ENCODE data around the gene FXN. TPM values are rescaled to one million over a fixed set of nuclear protein-coding genes. Genes with fewer than 3 reads are reported as not detected.
"Not testable (repeated sequence)": the region's sequence is repeated elsewhere in the genome, so short reads cannot be mapped to it uniquely, and the experiment has no call there.

Gene FXN
- total RNA-seq, 1 donor from 2014 or later = 17.5 TPM

DNA sequence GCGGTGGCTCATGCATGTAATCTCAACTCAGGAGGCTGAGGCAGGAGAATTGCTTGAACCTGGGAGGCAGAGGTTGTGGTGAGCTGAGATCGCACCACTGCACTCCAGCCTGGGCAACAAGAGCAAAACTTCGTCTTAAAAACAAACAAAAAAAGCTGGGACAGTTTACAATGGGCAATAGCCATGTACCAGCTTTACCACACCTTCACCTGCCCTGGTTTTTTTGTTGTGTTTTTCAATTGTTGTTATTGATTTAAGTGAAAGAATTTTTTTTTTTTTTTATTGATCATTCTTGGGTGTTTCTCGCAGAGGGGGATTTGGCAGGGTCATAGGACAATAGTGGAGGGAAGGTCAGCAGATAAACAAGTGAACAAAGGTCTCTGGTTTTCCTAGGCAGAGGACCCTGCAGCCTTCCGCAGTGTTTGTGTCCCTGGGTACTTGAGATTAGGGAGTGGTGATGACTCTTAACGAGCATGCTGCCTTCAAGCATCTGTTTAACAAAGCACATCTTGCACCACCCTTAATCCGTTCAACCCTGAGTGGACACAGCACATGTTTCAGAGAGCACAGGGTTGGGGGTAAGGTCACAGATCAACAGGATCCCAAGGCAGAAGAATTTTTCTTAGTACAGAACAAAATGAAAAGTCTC is 67.9 kb downstream of the FXN start:
- DNase-seq (ENCODE audit: low spot score) = not testable (repeated sequence)

DNA sequence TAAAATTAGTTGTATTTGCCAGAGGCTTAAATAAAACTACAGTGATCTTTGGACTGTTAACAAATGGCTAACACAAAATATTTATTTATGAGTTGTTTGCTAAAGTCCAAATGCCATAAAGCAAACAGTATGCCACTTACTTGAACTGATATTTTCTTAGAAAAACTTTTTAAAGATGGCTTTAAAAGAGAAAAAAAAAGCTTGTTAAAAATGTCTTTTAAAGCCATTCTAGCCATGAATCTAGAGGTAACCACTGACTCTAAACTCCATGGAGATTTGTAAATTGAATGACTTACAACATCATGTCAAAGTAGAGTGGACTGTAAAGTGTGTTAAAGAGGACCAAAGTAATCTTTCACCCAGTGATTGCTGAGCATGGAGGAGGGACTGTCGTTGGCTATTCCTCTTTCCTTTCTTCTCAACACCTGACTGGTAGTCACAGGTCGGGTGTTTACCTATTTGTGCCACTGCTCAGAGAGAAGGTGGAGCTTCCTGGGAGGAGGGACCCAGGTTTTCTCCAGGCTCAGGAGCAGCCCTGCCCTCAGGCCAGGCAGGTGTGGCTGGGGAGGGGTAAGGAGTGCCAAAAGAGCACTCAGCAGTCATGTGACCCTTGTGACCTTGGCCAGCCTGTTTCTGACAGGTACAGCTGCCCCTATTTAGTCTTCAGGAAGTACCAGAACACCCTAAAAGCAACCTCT is 69.4 kb downstream of the FXN start:
- peak; percentile 85 for DNase-seq (ENCODE audit: low spot score)

DNA sequence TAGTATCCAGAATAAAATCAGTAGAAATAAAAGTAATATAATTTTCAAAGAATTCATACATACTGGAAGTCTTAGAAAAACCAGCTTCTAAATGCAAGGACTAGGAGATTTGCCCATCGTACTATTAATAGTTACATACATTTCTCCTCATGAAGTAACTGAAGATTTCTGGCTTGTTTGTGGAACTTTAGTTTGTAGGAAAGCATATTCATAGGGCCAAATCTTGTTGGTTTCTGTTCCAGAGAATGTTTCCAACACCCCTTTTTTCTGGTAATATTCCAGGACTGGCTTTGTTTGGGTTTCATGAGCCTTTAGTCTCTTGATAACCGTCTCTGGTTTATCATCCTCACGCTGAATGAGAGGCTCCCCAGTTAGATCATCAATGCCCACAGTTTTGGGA is 72.2 kb downstream of the FXN start:
- no peak for DNase-seq (ENCODE audit: low spot score)

DNA sequence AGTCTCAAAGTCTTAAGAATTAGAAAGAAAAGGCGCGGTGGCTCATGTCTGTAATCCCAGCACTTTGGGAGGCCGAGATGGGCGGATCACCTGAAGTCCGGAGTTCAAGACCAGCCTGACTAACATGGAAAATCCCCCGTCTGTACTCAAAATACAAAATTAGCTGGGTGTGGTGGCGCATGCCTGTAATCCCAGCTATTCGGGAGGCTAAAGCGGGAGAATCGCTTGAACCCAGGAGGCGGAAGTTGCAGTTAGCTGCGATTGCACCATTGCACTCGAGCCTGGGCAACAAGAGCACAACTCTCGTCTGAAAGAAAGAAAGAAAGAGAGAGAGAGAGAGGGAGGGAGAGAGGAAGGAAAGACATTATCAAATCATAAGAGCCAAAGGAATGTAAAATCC is 73.2 kb downstream of the FXN start:
- DNase-seq (ENCODE audit: low spot score) = not testable (repeated sequence)

DNA sequence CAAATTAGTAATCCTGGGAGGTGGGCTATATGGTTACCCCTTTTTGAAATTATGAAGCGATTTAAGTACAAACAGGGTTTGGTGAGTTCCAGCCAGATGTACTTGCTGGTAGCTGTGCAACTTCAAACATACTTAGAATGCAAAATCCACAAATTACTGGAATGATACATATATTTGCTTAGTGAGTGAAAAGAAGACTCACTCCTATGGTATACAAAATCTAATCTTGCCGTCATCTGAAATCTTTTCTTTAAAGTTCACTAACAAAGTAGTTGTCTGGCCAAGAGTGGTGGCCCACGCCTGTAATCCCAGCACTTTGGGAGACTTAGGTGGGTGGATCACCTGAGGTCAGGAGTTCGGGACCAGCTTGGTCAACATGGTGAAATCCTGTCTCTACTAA is 73.6 kb downstream of the FXN start:
- no peak for DNase-seq (ENCODE audit: low spot score)

DNA sequence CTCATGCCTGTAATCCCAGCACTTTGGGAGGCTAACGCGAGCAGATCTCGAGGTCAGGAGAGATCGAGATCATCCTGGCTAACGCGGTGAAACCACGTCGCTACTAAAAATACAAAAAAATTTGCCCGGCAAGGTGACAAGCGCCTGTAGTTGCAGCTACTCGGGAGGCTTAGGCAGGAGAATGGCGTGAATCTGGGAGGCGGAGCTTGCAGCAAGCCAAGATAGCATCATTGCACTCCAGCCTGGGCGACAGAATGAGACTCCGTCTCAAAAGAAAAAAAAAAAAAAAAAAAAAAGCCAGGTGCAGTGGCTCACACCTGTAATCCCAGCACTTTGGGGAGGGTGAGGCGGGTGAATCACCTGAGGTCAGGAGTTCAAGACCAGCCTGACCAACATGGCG is 77.1 kb downstream of the FXN start:
- DNase-seq (ENCODE audit: low spot score) = not testable (repeated sequence)

DNA sequence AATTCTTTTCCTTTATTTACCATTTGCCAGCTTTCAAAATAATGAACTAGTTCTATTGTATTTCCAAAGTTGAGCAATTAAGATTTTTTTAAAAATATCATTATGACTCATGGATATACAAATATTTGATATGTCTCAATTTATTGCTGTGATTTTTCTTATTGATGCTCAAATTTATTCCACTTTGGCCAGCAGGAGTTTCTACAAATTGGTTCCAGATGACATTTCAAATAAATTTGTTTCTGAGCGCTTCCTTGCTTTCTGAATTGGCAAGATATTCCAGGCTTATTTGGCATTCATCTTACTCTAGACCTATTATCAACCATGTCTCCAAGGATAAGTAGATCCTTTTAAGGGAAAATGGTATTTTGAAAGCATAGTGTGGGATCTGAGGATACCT is 80.1 kb downstream of the FXN start:
- no peak for DNase-seq (ENCODE audit: low spot score)

DNA sequence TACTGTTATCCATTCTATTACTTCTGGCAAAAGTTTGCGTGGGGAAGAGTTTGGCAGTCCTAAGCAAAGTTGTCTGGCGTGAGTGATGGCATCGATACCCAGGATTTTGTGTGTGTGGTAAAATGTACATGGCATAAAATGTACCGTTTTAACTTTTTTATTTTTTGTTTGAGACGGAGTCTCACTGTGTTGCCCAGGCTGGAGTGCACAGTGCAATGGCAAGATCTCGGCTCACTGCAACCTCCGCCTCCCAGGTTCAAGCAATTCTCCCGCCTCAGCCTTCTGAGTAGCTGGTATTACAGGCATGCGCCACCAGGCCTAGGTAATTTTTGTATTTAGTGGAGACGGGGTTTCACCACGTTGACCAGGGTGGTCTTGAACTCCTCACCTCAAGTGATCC is 83.1 kb downstream of the FXN start:
- DNase-seq (ENCODE audit: low spot score) = no peak

DNA sequence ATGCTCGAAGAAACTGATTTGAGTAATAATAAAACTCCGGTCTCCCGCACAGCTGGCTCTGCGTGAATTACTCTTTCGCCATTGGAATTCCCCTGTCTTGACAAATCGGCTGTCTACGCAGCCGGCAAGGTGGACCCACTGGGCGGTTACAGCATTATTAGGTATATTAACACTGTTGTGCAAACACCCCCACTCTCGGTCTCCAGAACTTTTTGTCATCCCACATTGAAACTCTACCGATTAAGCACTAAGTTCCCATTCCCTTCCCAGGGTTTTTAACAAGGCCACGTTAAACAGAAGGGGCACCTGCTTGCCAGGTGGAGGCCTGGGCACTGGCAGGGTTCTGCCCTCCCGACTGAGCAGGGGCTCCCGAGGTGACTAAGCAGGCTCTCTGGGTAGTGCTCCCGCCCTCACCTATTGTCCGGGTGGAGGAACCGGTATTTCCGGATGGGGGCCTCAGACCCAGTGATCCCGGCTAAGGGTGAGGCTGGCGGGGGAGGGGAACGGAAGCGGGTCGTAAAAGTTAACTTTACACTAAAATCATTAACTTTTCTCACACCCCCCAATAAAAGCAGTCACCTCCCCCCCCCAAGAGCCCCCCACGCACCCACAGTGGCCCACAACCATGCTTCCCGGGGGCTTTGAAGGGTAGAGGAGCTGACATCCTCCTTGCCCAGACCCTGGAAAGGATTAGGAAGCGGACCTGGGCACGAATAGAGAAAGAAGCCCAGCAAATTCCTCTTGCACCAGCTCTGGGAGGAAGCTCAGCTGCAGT is 85.0 kb downstream of the FXN start:
- peak; percentile 92 for DNase-seq (ENCODE audit: low spot score)

DNA sequence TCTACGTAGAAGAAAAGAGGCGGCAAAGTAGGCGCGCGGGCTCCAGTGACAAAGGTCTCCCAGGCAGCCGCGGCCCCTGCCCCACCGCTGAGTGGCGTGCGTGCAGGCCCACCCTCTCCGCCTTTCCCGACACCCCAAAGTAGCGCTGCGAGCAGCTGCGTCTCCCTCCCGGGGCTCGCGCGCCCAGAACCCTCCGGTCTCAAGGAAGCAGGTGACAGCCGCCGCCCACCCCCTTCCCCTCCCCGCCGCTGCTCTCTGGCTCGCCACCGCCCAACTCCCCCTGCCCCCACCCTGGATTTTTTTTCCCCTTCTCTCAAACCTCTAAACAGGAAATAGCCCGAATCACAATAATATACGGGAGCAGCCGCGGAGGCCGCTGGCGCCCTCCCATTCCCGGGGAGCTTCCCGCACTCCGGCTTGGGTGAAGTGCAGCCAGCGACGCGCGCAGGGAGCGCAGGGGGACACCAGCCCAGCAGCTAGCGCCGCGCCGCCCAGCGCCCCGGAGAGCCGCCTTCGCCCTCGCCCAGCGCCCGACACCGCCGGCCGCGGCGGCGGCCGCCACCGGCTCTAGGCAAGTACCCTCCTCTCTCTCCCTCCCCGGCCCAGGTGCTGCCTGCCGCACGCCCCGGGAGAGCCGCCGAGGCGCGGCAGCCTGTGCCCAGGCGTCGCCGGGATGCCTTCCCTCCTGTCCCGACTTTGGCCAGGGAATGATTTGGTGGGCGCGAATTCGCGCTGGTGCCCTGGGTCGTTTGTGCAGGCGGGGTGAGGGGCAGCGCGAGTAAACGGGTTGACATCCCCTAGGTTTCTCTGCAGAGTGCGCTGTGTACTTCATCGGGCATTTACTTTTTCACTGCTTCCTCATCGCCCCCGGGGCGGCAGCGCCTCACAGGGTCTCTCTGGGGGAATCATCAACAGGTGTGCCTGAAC is 85.9 kb downstream of the FXN start:
- DNase-seq (ENCODE audit: low spot score) = peak; percentile 83

DNA sequence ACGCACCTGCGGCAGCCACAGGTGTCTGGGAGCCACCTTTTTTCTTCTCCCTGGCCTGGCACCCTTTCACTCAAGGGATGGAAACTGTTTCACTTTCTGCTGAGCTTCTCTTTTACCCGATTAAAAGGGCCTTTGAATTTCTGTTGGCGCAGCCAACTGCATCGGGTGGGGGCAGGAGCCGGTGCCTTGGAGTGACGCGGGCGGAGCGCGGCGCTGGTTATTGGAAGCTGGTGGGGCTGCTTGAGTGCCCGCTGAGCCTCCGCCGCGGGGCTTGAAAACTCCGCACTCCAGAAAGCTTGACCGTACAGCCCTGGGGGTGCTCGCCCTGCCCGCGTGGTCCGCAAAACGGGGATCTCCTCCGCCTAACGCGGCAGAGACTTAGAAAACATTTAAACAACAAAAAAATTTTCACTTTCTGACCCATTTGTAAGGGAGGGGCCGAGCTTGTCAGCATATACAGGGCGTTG is 86.6 kb downstream of the FXN start:
- DNase-seq (ENCODE audit: low spot score) = peak; percentile 74

DNA sequence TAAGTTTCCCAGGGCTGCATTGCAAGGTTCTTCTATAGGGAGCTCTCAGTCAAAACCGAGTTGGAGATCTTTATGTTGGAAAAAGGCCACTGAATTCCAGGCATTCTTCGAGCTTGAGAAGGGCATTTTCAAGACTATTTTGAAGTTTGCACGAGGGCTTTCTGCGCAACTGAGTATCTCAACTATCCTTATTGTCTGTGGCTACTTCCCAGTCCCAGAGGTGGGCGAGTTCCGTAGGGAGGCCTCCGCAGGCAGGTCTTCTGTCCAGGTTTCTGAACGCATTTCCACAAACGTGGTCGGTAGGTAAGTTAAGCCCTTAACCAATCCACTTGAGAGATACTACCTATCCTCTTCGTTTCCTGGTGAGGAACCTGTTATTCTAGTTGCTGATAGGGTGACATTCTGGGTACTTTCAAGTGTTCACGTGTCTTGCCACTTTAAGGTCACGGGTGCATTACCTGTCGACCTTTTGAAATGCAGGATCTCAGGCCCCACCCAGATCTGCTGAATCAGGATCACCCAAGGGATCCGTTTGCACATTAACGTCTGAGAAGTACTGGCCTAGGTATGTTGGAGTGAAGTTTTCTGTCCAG is 87.1 kb downstream of the FXN start:
- no peak for DNase-seq (ENCODE audit: low spot score)

DNA sequence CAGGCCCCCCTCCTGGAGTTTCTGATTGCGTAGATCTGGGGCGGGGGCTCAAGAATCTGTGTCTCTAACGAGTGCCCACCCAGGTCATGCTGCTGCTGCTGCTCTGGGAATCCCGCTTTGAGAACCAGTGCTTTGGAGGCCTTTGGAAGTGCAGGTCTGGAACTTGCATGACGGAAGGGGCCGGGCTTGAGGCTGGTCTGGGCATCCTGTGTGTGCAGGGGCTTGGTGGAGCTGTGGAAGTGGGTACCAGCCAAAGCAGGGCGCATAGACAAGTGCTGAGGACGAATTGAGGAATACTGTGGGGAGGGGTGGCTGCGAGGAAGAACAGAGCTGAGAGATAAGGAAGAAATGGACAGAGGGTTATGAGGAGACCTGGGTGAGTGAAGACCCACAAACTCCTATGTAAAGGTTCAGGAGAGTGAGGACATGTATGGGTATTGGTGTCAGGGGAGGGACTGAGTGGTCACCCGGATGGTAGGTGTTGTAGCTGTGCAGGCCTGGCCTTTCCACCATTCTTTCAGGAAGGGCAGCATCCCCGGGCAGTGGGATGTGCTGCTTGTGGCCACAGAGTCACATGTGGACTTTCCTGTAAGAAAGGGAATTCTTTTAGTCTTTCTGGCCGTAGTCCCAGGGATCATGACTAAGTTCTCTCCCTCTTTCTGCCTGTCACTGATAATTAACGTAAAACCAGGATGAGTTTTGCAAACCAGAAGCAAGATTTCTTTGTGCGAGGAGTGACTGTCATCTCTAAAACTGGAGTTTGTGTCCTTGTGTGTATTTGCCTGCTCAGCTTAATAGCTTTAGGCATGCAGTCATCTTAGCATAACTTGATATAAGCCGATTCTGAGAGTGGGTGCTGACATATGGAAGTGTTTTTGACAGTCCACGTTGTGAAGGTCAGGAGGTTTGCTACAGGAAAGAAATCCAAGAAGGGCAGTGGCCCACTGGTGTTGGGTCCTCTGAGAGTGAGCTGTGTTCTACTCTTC is 95.2 kb downstream of the FXN start:
- no peak for DNase-seq (ENCODE audit: low spot score)

DNA sequence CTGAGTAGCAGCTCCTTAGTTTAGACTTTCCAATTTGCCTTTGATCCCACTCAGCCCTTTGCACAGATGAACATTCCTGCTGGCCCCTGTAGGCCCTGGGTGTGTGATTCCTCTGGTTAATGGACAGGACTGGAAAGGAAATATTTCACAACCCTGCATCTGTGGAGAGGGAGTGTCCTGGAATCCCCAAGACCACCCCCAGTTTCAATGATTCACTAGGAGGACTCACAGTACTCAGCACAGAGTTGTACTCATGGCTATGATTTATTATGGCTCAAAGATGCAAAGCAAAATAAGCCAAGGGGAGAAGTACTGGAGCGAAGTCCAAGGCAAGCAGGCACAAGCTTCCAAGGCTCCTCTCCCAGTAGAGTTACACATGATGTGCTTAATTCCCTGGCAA is 96.1 kb downstream of the FXN start:
- DNase-seq (ENCODE audit: low spot score) = no peak

DNA sequence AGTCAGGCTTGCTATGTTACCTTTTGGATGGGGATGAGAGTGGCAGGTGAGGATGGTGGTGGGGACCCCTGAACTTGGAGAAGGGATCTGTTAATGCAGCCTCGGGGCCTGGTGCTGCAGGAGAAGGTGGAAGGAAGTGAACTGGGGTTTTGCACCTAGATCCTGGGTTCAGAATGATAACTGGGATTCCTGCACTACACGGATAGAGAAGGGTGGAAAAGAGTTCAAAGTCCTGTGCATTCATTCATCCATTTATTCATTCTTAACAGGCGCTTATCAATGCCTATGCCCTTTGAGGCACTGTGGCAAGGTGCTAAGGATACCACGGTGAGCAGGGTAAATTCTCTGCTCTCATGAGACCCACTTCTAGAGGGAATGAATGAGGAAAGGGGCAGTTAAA is 96.8 kb downstream of the FXN start:
- DNase-seq (ENCODE audit: low spot score) = no peak

DNA sequence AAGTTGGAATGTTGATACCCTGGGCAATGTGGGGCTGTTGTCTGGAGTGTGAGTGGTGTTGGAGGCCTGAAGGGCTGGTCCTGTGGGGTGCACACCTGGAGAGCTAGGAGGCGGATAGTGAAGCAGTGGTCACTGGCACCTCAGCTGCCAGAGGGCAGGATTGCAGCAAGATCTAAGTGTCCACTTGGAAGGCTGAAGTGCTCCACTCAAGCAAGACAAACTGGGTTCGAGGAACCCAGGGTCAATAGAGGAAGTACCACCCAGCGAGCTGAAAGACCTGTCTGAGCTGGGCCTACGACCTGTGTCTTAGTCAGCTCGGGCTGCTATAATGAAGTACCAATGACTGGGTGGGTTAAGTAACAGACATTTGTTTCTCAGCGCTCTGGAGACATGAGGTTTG is 98.9 kb downstream of the FXN start:
- DNase-seq (ENCODE audit: low spot score) = no peak

DNA sequence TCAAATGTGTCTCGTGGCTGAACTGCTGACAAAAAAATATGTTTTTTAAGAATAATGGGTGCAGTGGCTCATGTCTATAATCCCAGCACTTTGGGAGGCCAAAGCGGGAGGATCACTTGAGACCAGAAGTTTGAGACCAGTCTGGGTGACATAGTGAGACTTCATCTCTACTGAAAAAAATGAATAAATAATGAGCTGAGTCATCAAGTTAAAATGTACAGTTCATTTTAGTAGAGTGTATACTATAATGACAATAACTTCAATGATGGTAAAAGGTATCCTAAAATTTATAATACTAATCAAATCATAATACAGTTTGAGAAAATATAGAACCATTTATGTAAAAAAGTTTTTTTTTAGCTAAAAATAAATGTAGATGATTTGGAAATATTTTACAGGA is 100.6 kb downstream of the FXN start:
- no peak for DNase-seq (ENCODE audit: low spot score)

DNA sequence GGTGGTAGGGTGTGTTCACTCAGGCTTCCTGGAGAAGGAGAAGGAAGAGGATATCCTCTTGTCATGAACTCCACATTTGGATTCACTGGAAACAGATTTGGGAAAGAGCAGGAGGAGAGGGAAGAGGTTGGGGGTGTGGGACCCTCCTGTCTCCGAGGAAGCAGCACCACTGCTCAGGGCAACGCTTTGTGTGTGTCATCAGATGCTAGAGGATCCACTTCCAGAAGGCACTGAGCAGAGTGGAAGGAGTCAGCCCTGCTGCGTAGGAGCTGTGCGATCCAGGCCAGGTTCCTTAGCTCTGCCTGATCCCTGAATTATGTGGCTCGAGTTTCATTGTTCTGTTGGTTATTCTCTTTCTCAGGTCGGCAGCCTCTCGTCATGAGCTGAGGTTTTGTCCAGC is 101.2 kb downstream of the FXN start:
- no peak for DNase-seq (ENCODE audit: low spot score)

DNA sequence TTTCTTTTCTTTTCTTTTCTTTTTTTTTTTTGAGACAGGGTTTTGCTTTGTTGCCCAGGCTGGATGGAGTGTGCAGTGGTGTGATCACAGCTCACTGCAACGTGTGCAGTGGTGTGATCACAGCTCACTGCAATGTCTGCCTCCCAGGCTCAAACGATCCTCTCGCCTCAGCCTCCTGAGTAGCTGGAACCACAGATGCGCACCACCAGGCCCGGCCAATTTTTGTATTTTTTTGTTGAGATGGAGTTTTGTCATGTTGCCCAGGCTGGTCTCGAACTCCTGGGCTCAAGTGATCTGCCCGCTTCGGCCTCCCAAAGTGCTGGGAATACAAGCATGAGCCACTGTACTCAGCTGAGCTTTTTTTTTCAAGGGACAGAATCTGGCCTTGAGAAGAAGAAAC is 101.8 kb downstream of the FXN start:
- no peak for DNase-seq (ENCODE audit: low spot score)

DNA sequence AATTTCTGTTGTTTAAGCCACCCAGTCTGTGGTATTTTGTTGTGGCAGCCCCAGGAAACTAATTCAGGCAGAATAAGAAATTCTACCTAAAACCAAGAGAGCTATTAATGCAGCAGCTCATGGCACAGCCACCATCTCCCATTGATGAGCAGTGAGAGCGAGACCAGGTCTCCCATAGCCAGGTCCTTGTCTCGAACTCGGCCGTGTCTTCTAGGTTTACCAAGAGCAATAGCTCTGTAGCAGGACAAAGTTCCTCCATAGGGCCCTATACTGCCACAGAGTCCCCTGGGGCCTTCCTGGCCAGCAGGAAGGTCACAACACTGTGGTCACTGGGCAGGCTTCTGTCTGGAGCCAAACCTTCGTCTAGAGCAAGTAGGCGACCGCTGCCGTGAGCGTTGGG is 104.0 kb downstream of the FXN start:
- no peak for DNase-seq (ENCODE audit: low spot score)

All from ureter (tissue), 1 donor.